Measurements from ENCODE around the gene NDUFA11. TPM values are rescaled to one million over a fixed set of nuclear protein-coding genes. Genes with fewer than 3 reads are reported as not detected.
"Not testable (repeated sequence)": the region's sequence is repeated elsewhere in the genome, so short reads cannot be mapped to it uniquely, and the experiment has no call there.

Gene NDUFA11
- total RNA-seq, 1 experiment from 2014 or later = 243 TPM

DNA sequence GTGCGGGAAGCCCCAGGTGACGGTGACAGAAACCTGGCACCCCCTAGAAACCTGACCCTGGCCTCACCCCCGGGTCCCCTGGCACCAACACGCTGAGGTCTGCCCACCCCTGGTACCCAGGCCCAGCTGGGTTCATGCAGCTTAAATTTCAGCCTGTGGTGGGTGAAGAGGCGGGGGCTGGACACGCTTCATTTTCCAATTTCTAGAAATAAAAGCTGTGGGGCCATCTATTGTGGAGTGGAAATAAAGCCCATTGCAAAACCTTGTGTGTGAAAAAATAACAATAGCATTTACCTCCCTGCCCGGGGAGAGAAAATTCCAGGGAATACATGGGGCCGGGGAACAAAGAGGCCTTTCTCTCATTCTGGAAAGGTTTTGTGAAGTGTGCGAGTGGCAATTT lies 25.7 kb downstream of the NDUFA11 start:
- CTCF ChIA-PET = interaction anchor here (0.5 kb wide), 1 partner anchor 74 kb away, joined by 3 read pairs; no protein-coding TSS in a partner anchor
- BruUV-seq (replicated peaks) = no TSS peak
- intact Hi-C loops (cut with micrococcal nuclease) = no loop called here
- Mint-ChIP-seq H3K4me1 (ENCODE audit: insufficient read depth, unreplicated experiment) (no peaks in the 10 kb centered on the region), H3K36me3 (ENCODE audit: insufficient read depth, unreplicated experiment) (no peaks in the 10 kb centered on the region), H3K27me3 (ENCODE audit: insufficient read depth, unreplicated experiment) (no peaks in the 10 kb centered on the region), H3K27ac (ENCODE audit: low read depth, unreplicated experiment) (no peak overlapping the region), H3K9me3 (ENCODE audit: unreplicated experiment) (no peaks in the 10 kb centered on the region), H3K4me3 (ENCODE audit: unreplicated experiment) (no peak overlapping the region)
- no peak for DNase-seq (ENCODE audit: unreplicated experiment)
- TF ChIP-seq, protein P1, sequence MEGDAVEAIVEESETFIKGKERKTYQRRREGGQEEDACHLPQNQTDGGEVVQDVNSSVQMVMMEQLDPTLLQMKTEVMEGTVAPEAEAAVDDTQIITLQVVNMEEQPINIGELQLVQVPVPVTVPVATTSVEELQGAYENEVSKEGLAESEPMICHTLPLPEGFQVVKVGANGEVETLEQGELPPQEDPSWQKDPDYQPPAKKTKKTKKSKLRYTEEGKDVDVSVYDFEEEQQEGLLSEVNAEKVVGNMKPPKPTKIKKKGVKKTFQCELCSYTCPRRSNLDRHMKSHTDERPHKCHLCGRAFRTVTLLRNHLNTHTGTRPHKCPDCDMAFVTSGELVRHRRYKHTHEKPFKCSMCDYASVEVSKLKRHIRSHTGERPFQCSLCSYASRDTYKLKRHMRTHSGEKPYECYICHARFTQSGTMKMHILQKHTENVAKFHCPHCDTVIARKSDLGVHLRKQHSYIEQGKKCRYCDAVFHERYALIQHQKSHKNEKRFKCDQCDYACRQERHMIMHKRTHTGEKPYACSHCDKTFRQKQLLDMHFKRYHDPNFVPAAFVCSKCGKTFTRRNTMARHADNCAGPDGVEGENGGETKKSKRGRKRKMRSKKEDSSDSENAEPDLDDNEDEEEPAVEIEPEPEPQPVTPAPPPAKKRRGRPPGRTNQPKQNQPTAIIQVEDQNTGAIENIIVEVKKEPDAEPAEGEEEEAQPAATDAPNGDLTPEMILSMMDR (IDR thresholded peaks at IDR 0.05; ENCODE audit: unreplicated experiment) = no peak
- POLR2A ChIA-PET = no interaction called here

- Mint-ChIP-seq H3K4me1 (ENCODE audit: insufficient read depth, unreplicated experiment) (no peaks in the 10 kb centered on the region), H3K27ac (ENCODE audit: low read depth, unreplicated experiment) (no peak overlapping the region), H3K9me3 (ENCODE audit: unreplicated experiment) (no peaks in the 10 kb centered on the region), H3K27me3 (ENCODE audit: insufficient read depth, unreplicated experiment) (no peaks in the 10 kb centered on the region), H3K4me3 (ENCODE audit: unreplicated experiment) (no peak overlapping the region), H3K36me3 (ENCODE audit: insufficient read depth, unreplicated experiment) (no peaks in the 10 kb centered on the region)
- BruUV-seq (replicated peaks) = no TSS peak
- intact Hi-C loops (cut with micrococcal nuclease) = no loop called here
- POLR2A ChIA-PET = no interaction called here
- TF ChIP-seq, protein P1 (IDR thresholded peaks at IDR 0.05; ENCODE audit: unreplicated experiment) = no peak
- no peak for DNase-seq (ENCODE audit: unreplicated experiment)
- CTCF ChIA-PET = interaction anchor here (0.5 kb wide), 1 partner anchor 74 kb away, joined by 3 read pairs; no protein-coding TSS in a partner anchor
Measured at GRCh38 chr19:5877427-5877826, 26.2 kb downstream of the NDUFA11 start.

- DNase-seq (ENCODE audit: unreplicated experiment) = peak; percentile 66
- H3K27ac Mint-ChIP-seq (ENCODE audit: low read depth, unreplicated experiment); intact Hi-C loops (cut with micrococcal nuclease); H3K27me3 Mint-ChIP-seq (ENCODE audit: insufficient read depth, unreplicated experiment); H3K4me1 Mint-ChIP-seq (ENCODE audit: insufficient read depth, unreplicated experiment); H3K4me3 Mint-ChIP-seq (ENCODE audit: unreplicated experiment); H3K9me3 Mint-ChIP-seq (ENCODE audit: unreplicated experiment); BruUV-seq (replicated peaks); H3K36me3 Mint-ChIP-seq (ENCODE audit: insufficient read depth, unreplicated experiment): not testable (repeated sequence)
- ChIA-PET POLR2A (interaction anchor here (1.0 to 1.6 kb wide), 2 partner anchors 10 to 30 kb away, joined by 3 read pairs; no protein-coding TSS in a partner anchor), CTCF (interaction anchor here (0.6 to 2.8 kb wide), 3 partner anchors 31 to 351 kb away, joined by 3 to 8 read pairs (median 4); no protein-coding TSS in a partner anchor)
Measured at GRCh38 chr19:5874496-5874895, 29.1 kb downstream of the NDUFA11 start.

DNA sequence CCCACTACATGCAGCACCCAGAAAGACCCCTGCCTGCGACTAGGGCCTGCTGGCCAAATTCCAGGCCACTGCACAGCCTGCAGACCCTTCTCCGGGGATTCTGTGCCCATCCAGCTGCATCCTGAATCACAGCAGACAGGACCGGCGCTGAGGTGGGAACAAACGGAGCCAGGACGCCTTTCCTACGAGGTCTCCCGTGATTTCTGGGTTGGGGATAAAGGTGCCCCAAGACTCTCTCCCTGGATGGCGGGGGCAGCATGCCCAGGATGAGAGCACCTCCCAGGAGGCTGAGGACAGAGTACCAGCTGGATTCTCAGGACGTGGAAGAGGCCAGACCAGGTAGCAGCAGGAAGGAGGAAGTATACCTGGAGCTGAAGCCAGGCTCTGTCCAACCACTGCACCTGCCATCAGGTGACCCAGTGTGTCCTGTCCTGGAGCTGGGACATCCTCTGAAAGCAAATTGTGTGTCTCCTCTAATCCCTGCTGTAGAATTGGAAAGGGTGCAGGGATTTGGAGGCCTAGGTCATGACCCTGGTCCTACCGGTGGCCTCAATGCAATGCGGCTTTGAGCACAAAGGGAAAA lies 29.9 kb downstream of the NDUFA11 start:
- ChIA-PET POLR2A (interaction anchor here (1.6 kb wide), 1 partner anchor 30 kb away, joined by 3 read pairs; no protein-coding TSS in a partner anchor), CTCF (interaction anchor here (2.8 kb wide), 1 partner anchor 70 kb away, joined by 8 read pairs; no protein-coding TSS in a partner anchor)
- peaks cover 5% of the 10 kb centered on the region for H3K36me3 Mint-ChIP-seq (ENCODE audit: insufficient read depth, unreplicated experiment)
- H3K27ac Mint-ChIP-seq (ENCODE audit: low read depth, unreplicated experiment) = no peak overlapping the region
- intact Hi-C loops (cut with micrococcal nuclease) = no loop called here
- TF ChIP-seq, protein P1 (IDR thresholded peaks at IDR 0.05; ENCODE audit: unreplicated experiment) = no peak
- DNase-seq (ENCODE audit: unreplicated experiment) = no peak
- H3K9me3 Mint-ChIP-seq (ENCODE audit: unreplicated experiment) = no peaks in the 10 kb centered on the region
- BruUV-seq (replicated peaks) = no TSS peak
- H3K4me3 Mint-ChIP-seq (ENCODE audit: unreplicated experiment) = no peak overlapping the region
- no peaks in the 10 kb centered on the region for H3K4me1 Mint-ChIP-seq (ENCODE audit: insufficient read depth, unreplicated experiment)
- H3K27me3 Mint-ChIP-seq (ENCODE audit: insufficient read depth, unreplicated experiment) = no peaks in the 10 kb centered on the region
